PC-3 (cell line): ENCODE data around the gene CAT. TPM values are rescaled to one million over a fixed set of nuclear protein-coding genes. Genes with fewer than 3 reads are reported as not detected.

Source experiments
- ATAC-seq: fragments of 200-7000 bp; cut with Tn5 transposase; 2 replicates; pipeline ENCODE4 v1.9.1; 2020; ENCODE audit warnings: mild to moderate bottlenecking, moderate library complexity
- BruUV-seq: library from RNA; stranded (reverse); fragments of 400-500 nt; replicated peaks from 2 replicates; lab custom pipeline; 2021; lab: Mats Ljungman, UMichigan
- CTCF ChIA-PET: fragments of 300-600 bp; sonication (Branson Sonifier 250); formaldehyde crosslinking; loops from one replicate; lab custom pipeline; 2022; ENCODE audit warnings: antibody characterized with exemption; lab: Charles Lee
- POLR2A ChIA-PET: fragments of 300-600 bp; sonication (Branson Sonifier 250); formaldehyde crosslinking; loops from one replicate; lab custom pipeline; 2022; ENCODE audit warnings: antibody characterized with exemption; ENCODE audit not compliant: unreplicated experiment; lab: Charles Lee
- DNase-seq: peaks from one replicate; pipeline ENCODE4 v3.0.0-alpha.2; 2015
- H2AFZ ChIP-seq: fragments of 300-600 bp; sonication (generic); 2 replicates; pipeline ENCODE4 v1.6.0; 2016; ENCODE audit warnings: antibody characterized with exemption, low read length
- H3F3A ChIP-seq: fragments of 300-600 bp; sonication (generic); one replicate; pipeline ENCODE4 v1.6.0; 2017; ENCODE audit warnings: antibody characterized with exemption, low read length, control low read depth, mild to moderate bottlenecking; ENCODE audit not compliant: unreplicated experiment
- H3K27ac ChIP-seq: fragments of 300-600 bp; sonication (generic); 2 replicates; pipeline ENCODE4 v1.5.1; 2016; ENCODE audit warnings: mild to moderate bottlenecking, low read length
- H3K27me3 ChIP-seq: fragments of 300-600 bp; sonication (generic); 2 replicates; pipeline ENCODE4 v1.6.1; 2016; ENCODE audit warnings: low read length, mixed read lengths
- H3K36me3 ChIP-seq: fragments of 300-600 bp; sonication (generic); 2 replicates; pipeline ENCODE4 v1.6.1; 2016; ENCODE audit warnings: low read depth, mixed run types, low read length, mixed read lengths
- H3K4me1 ChIP-seq: fragments of 300-600 bp; sonication (generic); 2 replicates; pipeline ENCODE4 v1.5.1; 2016; ENCODE audit warnings: low read length; ENCODE audit not compliant: insufficient read depth
- H3K4me2 ChIP-seq: fragments of 300-600 bp; sonication (generic); 2 replicates; pipeline ENCODE4 v1.6.0; 2016; ENCODE audit warnings: low read length
- H3K4me3 ChIP-seq: fragments of 300-600 bp; sonication (generic); 2 replicates; pipeline ENCODE4 v1.5.1; 2016; ENCODE audit warnings: mild to moderate bottlenecking, low read length, mixed read lengths
- H3K79me2 ChIP-seq: fragments of 300-600 bp; sonication (generic); 2 replicates; pipeline ENCODE4 v1.6.1; 2017; ENCODE audit warnings: low read length, mixed read lengths
- H3K9ac ChIP-seq: fragments of 300-600 bp; sonication (generic); 2 replicates; pipeline ENCODE4 v1.6.0; 2016; ENCODE audit warnings: mild to moderate bottlenecking, low read length
- H3K9me2 ChIP-seq: fragments of 300-600 bp; sonication (generic); replicated peaks from 2 replicates; pipeline ENCODE4 v1.6.1; 2016; ENCODE audit warnings: mixed run types, low read length, mixed read lengths
- H3K9me3 ChIP-seq: fragments of 300-600 bp; sonication (generic); 2 replicates; pipeline ENCODE4 v1.6.1; 2016; ENCODE audit warnings: low read length, mixed read lengths
- H4K20me1 ChIP-seq: fragments of 300-600 bp; sonication (generic); 2 replicates; pipeline ENCODE4 v1.6.1; 2016; ENCODE audit warnings: low read length, mixed read lengths
- EZH2 ChIP-seq: fragments of 300-600 bp; sonication (generic); IDR thresholded peaks from one replicate; pipeline ENCODE4 v1.6.1; 2017; ENCODE audit warnings: antibody characterized with exemption, mild to moderate bottlenecking, low read length; ENCODE audit not compliant: unreplicated experiment
- EZH2phosphoT487 ChIP-seq: fragments of 300-600 bp; sonication (generic); IDR thresholded peaks from 2 replicates; pipeline ENCODE4 v1.6.1; 2018; ENCODE audit warnings: mild to moderate bottlenecking, antibody characterized with exemption, low read length, borderline replicate concordance
- intact Hi-C: fragments of 100-400 bp; cut with micrococcal nuclease; formaldehyde crosslinking; loops from 2 replicates; pipeline ENCODE4 v1.9.0; 2023
- total RNA-seq: library from RNA; depleted of rRNA; stranded (reverse); fragments of >200 nt; gene quantifications from 2 replicates; pipeline ENCODE4 v1.2.3, GENCODE V29; 2014
- TF ChIP-seq, protein P1 (sequence below): fragments of 300-600 bp; sonication (generic); conservative IDR thresholded peaks from 2 replicates; pipeline ENCODE4 v1.5.1; 2017; ENCODE audit warnings: antibody characterized with exemption, low read depth, mild to moderate bottlenecking, low read length

Gene CAT
- total RNA-seq, 1 experiment from 2014 or later, result 50.5 TPM

DNA sequence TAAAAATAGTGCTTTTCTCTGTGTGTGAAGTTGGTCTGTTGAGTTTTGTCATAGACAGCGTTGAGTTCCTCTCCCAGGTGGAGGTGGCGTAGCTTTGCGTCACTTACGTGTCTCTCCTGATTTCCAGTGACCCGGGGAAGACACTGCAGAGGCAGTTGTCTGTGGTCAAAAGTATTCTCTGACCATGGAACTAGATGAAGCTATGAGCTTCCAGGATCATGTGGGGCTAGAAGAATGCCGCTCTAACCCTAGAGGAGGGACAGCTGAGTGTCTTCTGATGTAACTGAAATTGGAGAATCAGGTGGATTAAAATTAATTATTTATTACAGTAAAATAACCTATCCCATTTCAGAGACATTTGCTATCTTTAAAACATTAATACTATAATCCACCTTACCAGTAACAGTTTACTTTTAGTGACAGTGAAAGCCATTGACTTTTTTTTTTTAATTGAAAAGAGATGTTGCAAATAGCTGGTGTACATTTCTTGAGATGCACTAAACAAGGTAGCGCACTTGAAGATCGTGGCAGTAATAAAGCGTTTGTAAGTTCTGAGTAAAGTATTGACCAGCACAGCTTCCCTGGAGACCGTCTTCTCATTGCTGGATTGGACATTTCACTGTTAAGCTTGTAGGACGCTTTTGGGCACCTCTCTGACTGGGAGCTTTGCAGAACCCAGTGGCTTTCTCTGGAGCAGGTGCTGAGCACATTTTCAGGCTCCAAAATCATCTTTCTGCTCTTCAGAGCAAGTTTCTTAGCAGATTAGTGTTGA, 9.7 kb downstream of the CAT start:
- no peaks in the 10 kb centered on the region for H3K9me3 ChIP-seq
- no peak for ATAC-seq
- no peaks in the 10 kb centered on the region for H3F3A ChIP-seq
- peaks cover 43% of the 10 kb centered on the region for H3K79me2 ChIP-seq
- H3K27ac ChIP-seq, result no peak overlapping the region
- peaks cover 31% of the 10 kb centered on the region for H3K36me3 ChIP-seq
- ChIA-PET POLR2A (no interaction called here), CTCF (interaction anchor here (0.6 kb wide), 1 partner anchor 241 kb away, joined by 4 read pairs; no protein-coding TSS in a partner anchor)
- TF ChIP-seq EZH2phosphoT487, result no peak
- TF ChIP-seq, protein P1, sequence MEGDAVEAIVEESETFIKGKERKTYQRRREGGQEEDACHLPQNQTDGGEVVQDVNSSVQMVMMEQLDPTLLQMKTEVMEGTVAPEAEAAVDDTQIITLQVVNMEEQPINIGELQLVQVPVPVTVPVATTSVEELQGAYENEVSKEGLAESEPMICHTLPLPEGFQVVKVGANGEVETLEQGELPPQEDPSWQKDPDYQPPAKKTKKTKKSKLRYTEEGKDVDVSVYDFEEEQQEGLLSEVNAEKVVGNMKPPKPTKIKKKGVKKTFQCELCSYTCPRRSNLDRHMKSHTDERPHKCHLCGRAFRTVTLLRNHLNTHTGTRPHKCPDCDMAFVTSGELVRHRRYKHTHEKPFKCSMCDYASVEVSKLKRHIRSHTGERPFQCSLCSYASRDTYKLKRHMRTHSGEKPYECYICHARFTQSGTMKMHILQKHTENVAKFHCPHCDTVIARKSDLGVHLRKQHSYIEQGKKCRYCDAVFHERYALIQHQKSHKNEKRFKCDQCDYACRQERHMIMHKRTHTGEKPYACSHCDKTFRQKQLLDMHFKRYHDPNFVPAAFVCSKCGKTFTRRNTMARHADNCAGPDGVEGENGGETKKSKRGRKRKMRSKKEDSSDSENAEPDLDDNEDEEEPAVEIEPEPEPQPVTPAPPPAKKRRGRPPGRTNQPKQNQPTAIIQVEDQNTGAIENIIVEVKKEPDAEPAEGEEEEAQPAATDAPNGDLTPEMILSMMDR, result no peak
- TF ChIP-seq EZH2, result no peak
- H3K9ac ChIP-seq, result no peak overlapping the region
- intact Hi-C loops, result no loop called here
- H3K4me3 ChIP-seq, result no peak overlapping the region
- no TSS peak for BruUV-seq
- peaks cover 7% of the 10 kb centered on the region for H3K4me1 ChIP-seq
- H2AFZ ChIP-seq, result no peak overlapping the region
- DNase-seq, result no peak
- H3K9me2 ChIP-seq, result no peaks in the 10 kb centered on the region
- peaks cover 12% of the 10 kb centered on the region; the same call in 1 of the 2 replicates for H4K20me1 ChIP-seq
- H3K27me3 ChIP-seq, result no peaks in the 10 kb centered on the region
- H3K4me2 ChIP-seq, result no peak overlapping the region

DNA sequence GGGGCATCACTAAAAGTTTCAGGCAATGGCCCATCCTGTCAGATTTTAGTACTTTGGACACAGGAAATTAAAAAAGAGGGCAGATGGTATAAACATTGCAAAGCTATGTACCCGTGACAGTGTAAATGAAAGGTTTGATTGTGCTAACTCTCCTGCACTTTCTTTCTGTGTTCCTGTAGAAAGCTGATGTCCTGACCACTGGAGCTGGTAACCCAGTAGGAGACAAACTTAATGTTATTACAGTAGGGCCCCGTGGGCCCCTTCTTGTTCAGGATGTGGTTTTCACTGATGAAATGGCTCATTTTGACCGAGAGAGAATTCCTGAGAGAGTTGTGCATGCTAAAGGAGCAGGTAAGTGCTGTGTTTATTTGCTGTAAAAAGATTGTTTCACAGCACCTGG, 10.3 kb downstream of the CAT start:
- Histone ChIP-seq H3K4me2 (no peak overlapping the region), H3K4me3 (no peak overlapping the region), H3K4me1 (peaks cover under 1% of the 10 kb centered on the region; the same call in 1 of the 2 replicates), H3K9me2 (no peaks in the 10 kb centered on the region), H3K36me3 (peaks cover 33% of the 10 kb centered on the region), H4K20me1 (peaks cover 7% of the 10 kb centered on the region; the same call in 1 of the 2 replicates), H3K9me3 (no peaks in the 10 kb centered on the region), H3F3A (no peaks in the 10 kb centered on the region), H3K27me3 (no peaks in the 10 kb centered on the region), H3K27ac (no peak overlapping the region), H2AFZ (no peak overlapping the region), H3K79me2 (peaks cover 37% of the 10 kb centered on the region), H3K9ac (no peak overlapping the region)
- TF ChIP-seq, protein P1, result no peak
- TF ChIP-seq EZH2phosphoT487, result no peak
- no peak for TF ChIP-seq EZH2
- DNase-seq (no peak), ATAC-seq (no peak)
- ChIA-PET CTCF (interaction anchor here (0.6 kb wide), 1 partner anchor 242 kb away, joined by 4 read pairs; no protein-coding TSS in a partner anchor), POLR2A (no interaction called here)
- intact Hi-C loops, result no loop called here
- BruUV-seq, result no TSS peak

DNA sequence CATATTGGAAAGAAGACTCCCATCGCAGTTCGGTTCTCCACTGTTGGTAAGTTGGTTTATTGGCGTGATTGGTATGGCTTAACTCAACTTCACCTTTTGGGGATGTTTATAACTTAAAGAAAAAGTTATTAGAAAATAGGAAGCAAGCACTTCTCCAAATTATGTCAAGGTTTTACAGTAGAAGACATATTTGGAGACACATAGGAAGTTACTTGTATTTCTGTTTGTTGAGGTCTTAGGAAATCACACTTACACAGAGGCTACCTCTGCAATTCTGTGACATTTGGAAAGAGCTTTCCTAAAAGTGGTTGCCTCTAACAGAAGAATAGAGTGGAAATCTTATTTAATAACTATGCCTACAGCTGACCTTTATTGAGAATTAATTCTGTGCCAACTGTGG, 12.3 kb downstream of the CAT start:
- TF ChIP-seq EZH2phosphoT487 (no peak), EZH2 (no peak)
- TF ChIP-seq, protein P1, result no peak
- H3K27ac ChIP-seq, result no peak overlapping the region
- ChIA-PET CTCF (no interaction called here), POLR2A (no interaction called here)
- peaks cover 2% of the 10 kb centered on the region; the same call in 1 of the 2 replicates for H4K20me1 ChIP-seq
- ATAC-seq (no peak), DNase-seq (no peak)
- H3K9ac ChIP-seq, result no peak overlapping the region
- no peaks in the 10 kb centered on the region for H3K9me3 ChIP-seq
- H3K79me2 ChIP-seq, result peaks cover 18% of the 10 kb centered on the region
- H2AFZ ChIP-seq, result no peak overlapping the region
- no peaks in the 10 kb centered on the region for H3F3A ChIP-seq
- no peaks in the 10 kb centered on the region for H3K9me2 ChIP-seq
- H3K27me3 ChIP-seq, result no peaks in the 10 kb centered on the region
- no TSS peak for BruUV-seq
- no peaks in the 10 kb centered on the region for H3K4me1 ChIP-seq
- H3K4me2 ChIP-seq, result no peak overlapping the region
- intact Hi-C loops, result no loop called here
- H3K4me3 ChIP-seq, result no peak overlapping the region
- H3K36me3 ChIP-seq, result peaks cover 53% of the 10 kb centered on the region
